B cell (primary cell): ENCODE data around the gene CUTC.

Source experiments
- CTCF ChIP-seq: fragments of 200-600 bp; IDR thresholded peaks from one replicate; pipeline ENCODE4 v1.8.0; 2022; ENCODE audit warnings: antibody characterized with exemption, mild to moderate bottlenecking
- EZH2 ChIP-seq: IDR thresholded peaks from 2 replicates; pipeline ENCODE4 v1.6.1; 2012; ENCODE audit warnings: borderline replicate concordance, low read depth, mild to moderate bottlenecking, moderate library complexity, low read length; ENCODE audit not compliant: insufficient read depth, poor library complexity, severe bottlenecking

GRCh38 chr10:99709480-99710229 is 22.4 kb upstream of the CUTC start:
- no peak for TF ChIP-seq CTCF
- no peak for TF ChIP-seq EZH2
